ENCODE results near the gene OR51L1.

Gene OR51L1

GRCh38 chr11:5046754-5047330 lies 52.2 kb downstream of the OR51L1 start:
- no peak for DNase-seq
